ENCODE measurements around the gene PFN3. TPM values are rescaled to one million over a fixed set of nuclear protein-coding genes. Genes with fewer than 3 reads are reported as not detected.

PFN3 gene
- total and polyA plus RNA-seq, 2 of the 4 experiments (the other 2 are of a cell fraction) = not detected

DNA sequence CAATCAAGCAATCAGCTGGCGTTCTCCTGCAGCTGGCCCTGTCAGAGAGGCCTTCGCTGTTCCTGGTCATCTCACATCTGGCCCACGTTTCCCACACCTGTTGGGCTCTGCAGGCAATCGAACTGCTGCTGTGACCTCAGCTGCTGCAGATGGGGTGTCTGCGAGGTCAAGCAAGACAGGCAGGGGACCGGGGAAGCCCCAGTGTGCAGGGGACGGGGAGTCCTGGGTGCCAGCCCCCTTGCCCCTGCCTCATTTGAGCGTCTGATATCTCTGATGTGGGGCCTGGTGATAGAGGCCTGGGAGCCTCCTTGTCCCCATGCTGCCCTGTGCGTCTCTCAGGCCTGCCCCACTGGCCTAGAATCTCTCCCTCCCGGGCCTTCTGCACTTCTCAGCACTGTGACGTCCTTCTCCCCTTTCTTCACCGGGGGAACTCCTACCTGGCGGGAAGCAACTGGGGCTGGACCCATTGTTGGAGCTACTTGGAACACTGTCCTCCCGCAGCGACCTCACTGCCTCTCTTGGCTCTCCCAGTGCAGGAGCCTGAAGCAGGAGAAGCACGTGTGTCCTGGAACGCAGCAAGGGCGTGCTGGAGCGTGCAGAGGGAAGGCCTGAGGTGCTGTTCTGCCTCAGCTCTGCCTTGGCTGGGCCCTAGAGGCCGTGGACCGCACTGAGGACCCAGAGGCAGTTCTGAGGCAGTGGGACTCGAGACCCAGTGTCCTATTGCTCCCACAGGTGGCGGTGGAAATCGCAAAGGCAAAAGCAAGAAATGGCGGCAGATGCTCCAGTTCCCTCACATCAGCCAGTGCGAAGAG is 29.9 kb upstream of the PFN3 start (continued):
- no peak for TF ChIP-seq SMC3 (IDR thresholded peaks at IDR 0.05; ENCODE audit: low read depth, low read length)

DNA sequence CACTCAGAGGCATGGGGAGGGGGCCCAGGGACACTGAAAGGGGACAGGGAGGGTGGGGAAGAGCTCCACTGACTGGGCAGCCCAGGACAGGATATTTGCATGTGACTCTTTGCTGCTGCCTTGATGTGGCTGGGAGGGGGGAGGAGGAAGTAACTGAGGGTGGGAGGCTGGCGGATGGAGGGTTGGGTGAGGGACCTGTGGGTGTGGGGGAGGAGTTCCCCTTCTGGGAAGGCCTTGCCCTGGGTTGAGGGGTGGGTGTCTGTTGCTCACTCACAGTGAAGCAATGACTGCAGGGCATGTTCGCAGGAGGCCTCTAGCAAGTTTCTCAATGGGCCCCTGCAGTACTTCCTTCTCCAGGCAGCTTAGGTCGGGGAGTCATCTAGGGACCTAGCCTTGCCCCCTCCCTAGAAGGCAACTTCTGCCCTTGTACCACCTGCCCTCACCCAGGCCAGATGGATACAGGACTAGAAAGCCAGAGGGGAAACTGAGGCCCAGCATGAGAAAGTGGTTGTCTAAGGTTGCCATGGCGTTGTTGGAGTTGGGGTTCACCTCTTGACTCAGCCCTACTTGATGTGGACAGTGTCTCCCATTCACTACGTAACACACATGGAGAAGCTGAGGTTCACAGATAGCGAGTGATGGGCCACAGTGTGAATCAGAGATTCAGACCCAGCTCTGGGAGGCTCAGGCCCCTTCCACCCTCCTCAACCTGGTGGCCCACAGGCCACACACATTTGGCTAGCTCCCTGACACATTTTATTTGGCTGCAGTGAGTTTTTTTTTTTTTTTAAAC is 29.0 kb upstream of the PFN3 start:
- Histone ChIP-seq H2BK15ac (ENCODE audit: low read depth, low read length) (no peak overlapping the region), H3K27me3 (ENCODE audit: control insufficient read depth, insufficient read depth, low read length) (no peaks in the 10 kb centered on the region), H3K56ac (ENCODE audit: extremely low read depth, insufficient read depth, low read length) (no peak overlapping the region), H3K23ac (ENCODE audit: low read depth, low read length) (no peak overlapping the region), H3K4me3 (ENCODE audit: insufficient read depth, low read depth, low read length) (no peak overlapping the region), H2BK20ac (ENCODE audit: low read depth, low read length) (no peak overlapping the region), H3K4me1 (ENCODE audit: control insufficient read depth, insufficient read depth, low read length) (peaks cover 13% of the 10 kb centered on the region), H4K20me1 (ENCODE audit: insufficient read depth, low read length) (peaks cover 29% of the 10 kb centered on the region), H3K79me1 (ENCODE audit: low read depth in 1 of 2, low read length in 2 of 2) (peaks cover 13 to 49% of the 10 kb centered on the region in 2 experiments), H2AFZ (replicated peaks; ENCODE audit: low read length, poor library complexity) (no peak overlapping the region), H3K27ac (ENCODE audit: insufficient read depth, low read length) (no peak overlapping the region), H3K4ac (ENCODE audit: low read depth, low read length) (no peak overlapping the region), H3K9me3 (ENCODE audit: control insufficient read depth, insufficient read depth, low read length) (no peaks in the 10 kb centered on the region), H4K91ac (ENCODE audit: insufficient read depth, low read depth, low read length) (no peak overlapping the region), H4K8ac (ENCODE audit: low read depth in 2 of 2, low read length in 2 of 2) (no peak overlapping the region), H4K5ac (ENCODE audit: low read depth, low read length) (no peak overlapping the region), H3K9ac (ENCODE audit: low read depth, low read length) (no peak overlapping the region), H2BK5ac (ENCODE audit: low read depth, low read length, poor library complexity, severe bottlenecking) (no peak overlapping the region), H2BK120ac (ENCODE audit: low read depth, low read length) (no peak overlapping the region), H3K36me3 (ENCODE audit: control insufficient read depth, insufficient read depth, low read length) (peaks cover 23% of the 10 kb centered on the region), H2AK5ac (ENCODE audit: low read depth, low read length) (no peak overlapping the region), H3K4me2 (ENCODE audit: low read depth, low read length) (no peak overlapping the region), H2AK9ac (replicated peaks; ENCODE audit: low read depth, low read length, poor library complexity) (no peak overlapping the region), H3K14ac (replicated peaks; ENCODE audit: low read depth, low read length) (no peak overlapping the region), H3K9me1 (ENCODE audit: insufficient read depth, low read length) (peaks cover 15% of the 10 kb centered on the region), H3K18ac (ENCODE audit: low read depth, low read length) (no peak overlapping the region)
- no peak for DNase-seq
- intact Hi-C loops (cut with micrococcal nuclease) = no loop called here
- 83% methylated on average over 2 of the region's 6 CpGs; no CpG with 5 or more reads in 1 of the 2 experiments for WGBS, 2 experiments (ENCODE audit: extremely low coverage in 2 of 2, insufficient read length in 1 of 2)
- no TSS peak for BruUV-seq (replicated peaks)
- POLR2A ChIA-PET (ENCODE audit: unreplicated experiment) = no interaction called here
- CTCF ChIA-PET = interaction anchor here (0.8 kb wide), 1 partner anchor 16 kb away, joined by 3 read pairs; no protein-coding TSS in a partner anchor
- dilution Hi-C loops (cut with HindIII; ENCODE audit: low sequenced_read_pairs, unreplicated experiment) = no loop called here
- no peak for ATAC-seq (ENCODE audit: low read depth)
- in situ Hi-C loops (cut with MboI; ENCODE audit: low sequenced_read_pairs) = no loop called here
- TF ChIP-seq MXI1 (IDR thresholded peaks at IDR 0.05; ENCODE audit: borderline replicate concordance, low read depth, low read length) (no peak), MAZ (IDR thresholded peaks at IDR 0.05; ENCODE audit: borderline replicate concordance, low read depth, low read length) (no peak), BHLHE40 (IDR thresholded peaks at IDR 0.05; ENCODE audit: low read depth, low read length) (no peak), RAD21 (IDR thresholded peaks at IDR 0.05; ENCODE audit: low read length) (no peak), RCOR1 (IDR thresholded peaks at IDR 0.05; ENCODE audit: insufficient replicate concordance, low read length) (no peak), NFE2L2 (IDR thresholded peaks at IDR 0.05; ENCODE audit: low read depth, low read length) (no peak), MAFK (IDR thresholded peaks at IDR 0.05; ENCODE audit: low read depth, low read length) (no peak)
- TF ChIP-seq, protein P1, sequence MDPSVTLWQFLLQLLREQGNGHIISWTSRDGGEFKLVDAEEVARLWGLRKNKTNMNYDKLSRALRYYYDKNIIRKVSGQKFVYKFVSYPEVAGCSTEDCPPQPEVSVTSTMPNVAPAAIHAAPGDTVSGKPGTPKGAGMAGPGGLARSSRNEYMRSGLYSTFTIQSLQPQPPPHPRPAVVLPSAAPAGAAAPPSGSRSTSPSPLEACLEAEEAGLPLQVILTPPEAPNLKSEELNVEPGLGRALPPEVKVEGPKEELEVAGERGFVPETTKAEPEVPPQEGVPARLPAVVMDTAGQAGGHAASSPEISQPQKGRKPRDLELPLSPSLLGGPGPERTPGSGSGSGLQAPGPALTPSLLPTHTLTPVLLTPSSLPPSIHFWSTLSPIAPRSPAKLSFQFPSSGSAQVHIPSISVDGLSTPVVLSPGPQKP (IDR thresholded peaks at IDR 0.05; ENCODE audit: borderline replicate concordance, low read depth, low read length) = no peak
- TF ChIP-seq, protein P2, sequence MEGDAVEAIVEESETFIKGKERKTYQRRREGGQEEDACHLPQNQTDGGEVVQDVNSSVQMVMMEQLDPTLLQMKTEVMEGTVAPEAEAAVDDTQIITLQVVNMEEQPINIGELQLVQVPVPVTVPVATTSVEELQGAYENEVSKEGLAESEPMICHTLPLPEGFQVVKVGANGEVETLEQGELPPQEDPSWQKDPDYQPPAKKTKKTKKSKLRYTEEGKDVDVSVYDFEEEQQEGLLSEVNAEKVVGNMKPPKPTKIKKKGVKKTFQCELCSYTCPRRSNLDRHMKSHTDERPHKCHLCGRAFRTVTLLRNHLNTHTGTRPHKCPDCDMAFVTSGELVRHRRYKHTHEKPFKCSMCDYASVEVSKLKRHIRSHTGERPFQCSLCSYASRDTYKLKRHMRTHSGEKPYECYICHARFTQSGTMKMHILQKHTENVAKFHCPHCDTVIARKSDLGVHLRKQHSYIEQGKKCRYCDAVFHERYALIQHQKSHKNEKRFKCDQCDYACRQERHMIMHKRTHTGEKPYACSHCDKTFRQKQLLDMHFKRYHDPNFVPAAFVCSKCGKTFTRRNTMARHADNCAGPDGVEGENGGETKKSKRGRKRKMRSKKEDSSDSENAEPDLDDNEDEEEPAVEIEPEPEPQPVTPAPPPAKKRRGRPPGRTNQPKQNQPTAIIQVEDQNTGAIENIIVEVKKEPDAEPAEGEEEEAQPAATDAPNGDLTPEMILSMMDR (conservative IDR thresholded peaks at IDR 0.05; ENCODE audit: low read depth, low read length) = no peak

Measured in IMR-90 (cell line).